A549 treated with CpdA at 1 μM for 4 hours (cell line): ENCODE data around the gene ATXN1L. TPM values are rescaled to one million over a fixed set of nuclear protein-coding genes. Genes with fewer than 3 reads are reported as not detected.

Experiments used
- total RNA-seq: library from RNA; stranded (reverse); fragments of 200-300 nt; extraction: Qiagen RNA extraction; gene quantifications from 5 replicates; pipeline ENCODE4 v1.2.3, GENCODE V29; 2022; ENCODE audit warnings: low read depth

The ATXN1L gene
- 13.9 to 19.1 TPM (median 16.9 TPM) in 5 replicates for total RNA-seq

DNA sequence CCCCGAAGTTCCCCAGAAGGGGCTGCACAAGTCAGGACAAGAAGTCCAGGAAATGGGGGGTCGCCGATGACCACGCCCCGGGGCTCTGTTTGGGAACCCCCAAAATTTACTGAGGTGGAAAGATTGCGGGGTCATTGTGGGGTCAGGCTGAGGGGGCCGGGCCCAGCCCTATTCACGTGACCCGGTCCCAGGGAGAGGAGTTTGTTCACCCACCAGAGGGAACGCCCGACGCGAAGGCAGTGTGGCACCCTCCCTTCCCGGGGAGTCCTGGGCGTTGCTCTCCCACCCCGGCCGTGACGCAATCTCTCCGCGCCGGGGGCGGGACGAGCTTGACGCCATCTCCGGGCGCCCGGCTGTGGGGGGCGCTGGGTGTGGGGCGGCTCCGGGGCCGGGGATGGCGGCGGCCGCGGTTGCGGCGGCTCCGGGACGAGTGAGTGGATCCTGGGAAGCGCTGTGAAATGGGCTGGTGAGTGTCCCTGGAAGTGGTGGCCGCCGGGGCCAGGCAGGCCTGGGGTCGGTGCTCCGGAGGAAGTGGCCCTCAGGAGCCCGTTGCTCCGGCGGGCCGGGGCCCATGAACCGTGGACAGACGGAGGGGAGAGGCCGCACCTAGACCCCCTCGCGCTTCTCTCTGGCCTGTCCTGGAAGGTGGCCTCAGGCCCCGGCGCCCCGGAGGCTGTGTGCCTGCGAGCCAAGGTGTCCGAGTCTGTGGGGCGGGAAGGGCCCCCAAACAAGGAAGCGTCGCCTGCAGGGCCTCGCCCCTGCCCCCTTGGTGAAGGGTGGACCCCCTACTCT is at the start of gene ATXN1L:
ATXN1L (plus strand) TSS at position 338 of the 792 bp plus-strand sequence. CDS start 3,765 bp downstream, outside the sequence.

GRCh38 chr16:71808593-71809459 is 37.0 kb upstream of the ATXN1L start, which contains the start of gene AP1G1:
AP1G1 (minus strand) TSS chr16:71808834; CDS start chr16:71789479, 19,355 bp downstream.

GRCh38 chr16:71883849-71884638 is 38.3 kb downstream of the ATXN1L start, which contains the start of gene ZNF821:
ZNF821 (minus strand) TSS chr16:71884182; CDS start chr16:71879946, 4,236 bp downstream.

DNA sequence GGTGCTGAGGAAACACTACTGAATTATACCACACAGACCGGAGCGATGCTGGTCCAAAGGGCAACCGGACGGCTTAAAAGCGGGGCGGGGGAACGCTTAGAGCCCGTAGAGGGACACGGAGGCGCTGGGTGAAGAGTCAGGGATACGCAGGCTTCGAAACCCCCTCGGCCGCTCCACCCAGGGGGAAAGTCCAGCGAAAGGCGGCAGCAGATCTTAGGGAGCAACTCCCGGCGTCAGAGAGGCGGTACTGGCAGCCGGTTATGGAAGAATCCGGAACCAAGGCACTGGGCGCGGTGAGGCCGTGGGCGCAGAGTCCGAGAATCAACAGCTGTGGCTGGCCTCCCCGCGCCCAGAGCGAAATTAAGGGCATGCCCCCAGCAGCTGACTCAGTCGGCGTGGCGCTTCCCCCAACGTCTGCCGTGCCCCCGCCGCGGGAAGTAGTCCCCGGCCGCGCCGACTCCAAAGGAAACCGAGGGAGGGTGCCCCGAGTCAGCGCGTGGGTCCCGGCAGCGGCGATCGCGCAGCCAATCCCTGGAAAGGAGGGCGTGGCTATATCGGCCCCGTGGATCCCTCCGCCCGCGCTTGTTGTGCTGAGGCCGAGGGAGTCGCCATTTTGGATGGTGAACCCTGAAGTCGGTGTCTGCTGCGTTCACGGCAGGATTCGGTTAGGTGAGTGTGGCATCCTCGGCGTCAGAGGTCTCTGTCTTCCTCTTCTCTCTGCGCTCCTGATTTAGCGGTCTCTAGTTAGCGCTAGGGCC is 49.3 kb downstream of the ATXN1L start, which contains the start of gene IST1:
IST1 (plus strand) TSS at position 611 of the 758 bp plus-strand sequence. CDS start 20,110 bp downstream, outside the sequence.

Other genes with a start within 250 kb of the ATXN1L start
- gene MARVELD3, start 219.8 kb upstream of the ATXN1L start, total RNA-seq: 0.22 to 0.56 TPM (median 0.49 TPM) in 5 replicates
- gene PHLPP2, start 121.3 kb upstream of the ATXN1L start, total RNA-seq: 8.1 to 10.5 TPM (median 8.8 TPM) in 5 replicates
- 41.5 to 53.6 TPM (median 47.5 TPM) in 5 replicates for gene AP1G1, start 37.1 kb upstream of the ATXN1L start, total RNA-seq
- 3.0 to 5.1 TPM (median 4.3 TPM) in 5 replicates for gene ZNF821, start 38.2 kb downstream of the ATXN1L start, total RNA-seq
- 172 to 227 TPM (median 181 TPM) in 5 replicates for gene IST1, start 49.6 kb downstream of the ATXN1L start, total RNA-seq
- not detected in 5 replicates for gene PKD1L3, start 154.4 kb downstream of the ATXN1L start, total RNA-seq
- gene DHODH, start 162.8 kb downstream of the ATXN1L start, total RNA-seq: 12.1 to 17.0 TPM (median 14.5 TPM) in 5 replicates
- gene HP, start 208.5 kb downstream of the ATXN1L start, total RNA-seq: not detected in 5 replicates
- not detected in 5 replicates for gene HPR, start 217.2 kb downstream of the ATXN1L start, total RNA-seq
- 21.6 to 25.5 TPM (median 22.1 TPM) in 5 replicates for gene TXNL4B, start 247.6 kb downstream of the ATXN1L start, total RNA-seq
- 53.6 to 58.5 TPM (median 54.3 TPM) in 5 replicates for gene DHX38, start 247.9 kb downstream of the ATXN1L start, total RNA-seq